Prostate gland (tissue), 2 donors: ENCODE results near the gene MKLN1.

ENCODE experiments used
- CTCF ChIP-seq, 4 experiments: fragments of 200-600 bp in 2 of 4; fragments of 450-650 bp in 2 of 4; sonication (generic) in 2 of 4; IDR thresholded peaks; 1 replicate in 3 of 4; 2 replicates in 1 of 4; pipeline ENCODE4 v1.5.1; 2016 to 2019; ENCODE audit warnings: antibody characterized with exemption in 4 of 4, mild to moderate bottlenecking in 2 of 4, moderate library complexity in 2 of 4
- POLR2A ChIP-seq: fragments of 450-650 bp; IDR thresholded peaks from one replicate; pipeline ENCODE4 v1.6.1; 2016; ENCODE audit warnings: antibody characterized with exemption, mild to moderate bottlenecking
- POLR2AphosphoS5 ChIP-seq: sonication (generic); formaldehyde crosslinking; IDR thresholded peaks from one replicate; pipeline ENCODE4 v1.6.1; 2017; ENCODE audit warnings: antibody characterized with exemption

DNA sequence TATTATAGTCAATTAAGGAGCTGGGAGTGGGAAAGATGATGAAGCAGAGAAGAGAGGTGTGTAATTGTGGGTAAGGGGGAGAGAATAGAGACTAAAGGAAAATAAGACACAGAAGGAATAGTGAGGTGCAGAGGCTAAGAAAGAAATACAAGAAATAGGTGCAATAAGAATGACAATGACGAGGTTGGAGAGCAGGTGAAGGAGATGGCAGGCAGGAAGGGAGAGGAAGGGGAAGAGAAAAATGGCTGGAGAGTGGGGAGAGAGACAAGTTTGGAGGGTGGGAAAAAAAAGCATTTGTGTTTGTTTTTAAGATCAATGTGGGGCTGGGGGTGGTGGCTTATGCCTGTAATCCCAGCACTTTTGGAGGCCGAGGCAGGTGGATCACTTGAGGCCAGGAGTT, 27.6 kb upstream of the MKLN1 start:
- TF ChIP-seq POLR2A (no peak), CTCF (IDR thresholded peaks at IDR 0.05) (no peak), POLR2AphosphoS5 (no peak)
